Activated T-cell treated with anti-CD3 and anti-CD28 coated beads, Interleukin-2, amount 50 U/mL, for 24 hours (primary cell): ENCODE results near the gene PLK3.
"Not testable (repeated sequence)": the region's sequence is repeated elsewhere in the genome, so short reads cannot be mapped to it uniquely, and the experiment has no call there.

Source experiments
- DNase-seq: peaks from one replicate; pipeline ENCODE4 v3.0.0-alpha.2; 2020
- H3K27ac Mint-ChIP-seq: 2 replicates; pipeline ENCODE4 v1.8.0; 2020; ENCODE audit warnings: mild to moderate bottlenecking, mixed read lengths
- H3K27me3 Mint-ChIP-seq: 2 replicates; pipeline ENCODE4 v1.8.0; 2020; ENCODE audit warnings: mixed read lengths
- H3K36me3 Mint-ChIP-seq: 2 replicates; pipeline ENCODE4 v1.8.0; 2020; ENCODE audit warnings: low read depth, mixed read lengths
- H3K4me1 Mint-ChIP-seq: 2 replicates; pipeline ENCODE4 v1.8.0; 2020; ENCODE audit warnings: low read depth, mixed read lengths
- H3K4me3 Mint-ChIP-seq: 2 replicates; pipeline ENCODE4 v1.8.0; 2020; ENCODE audit warnings: mild to moderate bottlenecking, moderate library complexity, mixed read lengths
- H3K9me3 Mint-ChIP-seq: 2 replicates; pipeline ENCODE4 v1.8.0; 2020; ENCODE audit warnings: mixed read lengths

The PLK3 gene

DNA sequence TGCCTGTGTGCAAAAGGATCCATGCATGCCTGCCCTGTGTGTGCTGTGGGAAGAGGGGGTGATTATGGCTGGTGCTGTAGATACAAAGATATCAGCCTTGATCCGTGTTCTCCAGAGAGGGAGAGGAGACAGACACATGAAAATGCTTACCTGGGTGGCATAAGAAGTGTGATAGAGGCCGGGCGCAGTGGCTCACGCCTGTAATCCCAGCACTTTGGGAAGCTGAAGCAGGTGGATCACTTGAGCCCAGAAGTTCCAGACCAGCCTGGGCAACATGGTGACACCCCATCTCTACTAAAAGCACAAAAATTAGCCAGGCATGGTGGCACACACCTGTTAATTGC is 10.6 kb downstream of the PLK3 start:
- Mint-ChIP-seq H3K27ac (peak overlapping the region; percentile 99), H3K4me1 (peaks cover 86% of the 10 kb centered on the region), H3K36me3 (peaks cover 75% of the 10 kb centered on the region), H3K4me3 (peak overlapping the region; percentile 80)
- not testable (repeated sequence) for DNase-seq, H3K27me3 Mint-ChIP-seq, H3K9me3 Mint-ChIP-seq

DNA sequence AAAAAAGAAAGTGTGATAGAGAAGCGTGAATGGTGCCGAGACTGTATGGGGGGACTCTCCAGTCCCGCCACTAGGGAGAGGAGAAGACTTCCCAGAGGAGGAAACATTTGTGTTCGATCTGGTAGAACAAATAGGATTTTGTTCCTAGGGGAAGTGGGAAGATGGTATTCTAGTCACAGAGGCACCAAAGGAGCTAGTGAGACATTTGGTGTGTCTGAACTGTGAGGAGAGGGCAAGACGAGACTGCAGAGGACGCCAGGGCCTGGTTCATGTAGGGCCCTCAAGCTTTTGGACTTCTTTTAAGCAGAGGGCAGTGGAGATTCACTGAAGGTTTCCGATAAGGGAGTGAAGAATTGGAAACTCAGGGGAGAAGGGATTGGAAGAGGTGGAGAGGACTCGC is 11.1 kb downstream of the PLK3 start:
- DNase-seq: no peak
- peak overlapping the region; percentile 80 for H3K4me3 Mint-ChIP-seq
- peaks cover 86% of the 10 kb centered on the region for H3K4me1 Mint-ChIP-seq
- peaks cover 76% of the 10 kb centered on the region for H3K36me3 Mint-ChIP-seq
- no peaks in the 10 kb centered on the region for H3K9me3 Mint-ChIP-seq
- no peaks in the 10 kb centered on the region for H3K27me3 Mint-ChIP-seq
- peak overlapping the region; percentile 99 for H3K27ac Mint-ChIP-seq

- no peak for DNase-seq
- Mint-ChIP-seq H3K4me3 (peak overlapping the region; percentile 80), H3K4me1 (peaks cover 78% of the 10 kb centered on the region), H3K27me3 (no peaks in the 10 kb centered on the region), H3K9me3 (no peaks in the 10 kb centered on the region), H3K27ac (peak overlapping the region; percentile 99), H3K36me3 (peaks cover 66% of the 10 kb centered on the region)
Observed at GRCh38 chr1:44812822-44813543, 12.8 kb downstream of the PLK3 start.

DNA sequence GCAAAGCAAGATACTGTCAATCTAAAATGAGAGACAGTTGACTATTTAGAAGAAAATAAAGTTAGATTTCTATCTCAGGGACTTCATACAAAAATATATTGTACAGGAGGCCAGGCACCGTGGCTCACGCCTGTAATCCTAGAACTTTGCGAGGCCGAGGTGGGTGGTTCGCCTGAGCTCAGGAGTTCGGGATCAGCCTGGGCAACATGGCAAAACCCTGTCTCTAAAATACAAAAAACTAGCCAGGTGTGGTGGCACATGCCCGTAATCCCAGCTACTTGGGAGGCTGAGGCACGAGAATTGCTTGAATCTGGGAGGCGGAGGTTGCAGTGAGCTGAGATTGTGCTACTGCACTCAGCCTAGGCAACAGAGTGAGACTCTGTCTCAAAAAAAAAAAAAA is 15.7 kb downstream of the PLK3 start:
- Mint-ChIP-seq H3K36me3 (peaks cover 43% of the 10 kb centered on the region), H3K27ac (peak overlapping the region; percentile 99), H3K4me1 (peaks cover 77% of the 10 kb centered on the region)
- not testable (repeated sequence) for DNase-seq, H3K27me3 Mint-ChIP-seq, H3K4me3 Mint-ChIP-seq, H3K9me3 Mint-ChIP-seq

DNA sequence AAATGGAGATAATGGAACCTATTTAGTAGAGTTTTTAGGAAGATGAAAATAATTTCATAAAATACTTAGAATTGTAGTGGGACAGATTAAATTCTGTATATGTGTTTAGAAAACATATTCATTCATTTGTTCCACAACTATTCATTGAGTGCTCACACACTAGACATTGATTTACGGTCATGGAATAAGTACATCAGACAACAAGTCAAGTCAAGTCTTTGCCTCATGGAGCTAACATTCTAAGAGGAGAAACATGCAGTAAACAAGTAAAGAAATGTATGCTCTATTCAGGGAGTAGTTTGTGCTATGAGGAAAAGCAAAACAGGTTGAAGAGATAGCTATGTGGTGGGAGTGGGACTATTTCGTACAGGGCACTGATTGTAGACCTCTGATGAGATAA is 17.1 kb downstream of the PLK3 start:
- Mint-ChIP-seq H3K4me1 (peaks cover 65% of the 10 kb centered on the region), H3K27me3 (no peaks in the 10 kb centered on the region), H3K36me3 (peaks cover 29% of the 10 kb centered on the region), H3K4me3 (no peak overlapping the region), H3K9me3 (no peaks in the 10 kb centered on the region), H3K27ac (peak overlapping the region; percentile 34)
- DNase-seq: no peak

DNA sequence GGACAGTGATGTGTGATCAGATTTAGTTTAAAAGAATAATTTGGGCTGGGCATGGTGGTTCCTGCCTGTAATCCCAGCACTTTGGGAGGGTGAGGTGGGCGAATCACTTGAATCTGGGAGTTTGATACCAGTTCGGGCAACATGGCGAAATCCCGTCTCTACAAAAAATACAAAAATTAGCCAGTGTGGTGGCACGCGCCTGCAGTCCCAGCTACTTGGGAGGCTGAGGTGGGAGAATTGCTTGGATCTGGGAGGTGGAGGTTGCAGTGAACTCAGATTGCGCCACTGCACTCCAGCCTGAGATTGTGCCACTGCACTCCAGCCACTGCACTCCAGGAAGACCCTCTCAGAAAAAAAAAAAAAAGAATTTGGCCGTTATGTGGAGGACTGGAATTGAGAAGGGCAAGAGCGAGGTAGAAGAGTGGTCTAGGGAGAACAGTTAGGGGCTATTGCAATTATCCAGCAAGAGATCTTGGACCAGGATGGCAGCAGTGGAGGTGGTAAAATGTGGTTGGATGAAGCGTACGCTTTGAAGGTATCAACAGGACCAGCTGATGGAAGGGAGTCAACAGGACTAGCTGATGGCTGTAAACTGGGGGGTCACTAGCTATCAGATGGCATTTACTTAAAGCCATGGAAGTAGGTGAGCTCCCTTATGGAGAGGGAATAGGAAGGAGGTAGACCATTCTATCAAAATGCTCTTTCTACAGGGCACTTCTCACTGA is 17.8 kb downstream of the PLK3 start:
- Mint-ChIP-seq H3K4me3 (peak overlapping the region; percentile 16), H3K36me3 (peaks cover 29% of the 10 kb centered on the region), H3K27me3 (no peaks in the 10 kb centered on the region), H3K9me3 (no peaks in the 10 kb centered on the region), H3K27ac (peak overlapping the region; percentile 68), H3K4me1 (peaks cover 58% of the 10 kb centered on the region)
- no peak for DNase-seq

DNA sequence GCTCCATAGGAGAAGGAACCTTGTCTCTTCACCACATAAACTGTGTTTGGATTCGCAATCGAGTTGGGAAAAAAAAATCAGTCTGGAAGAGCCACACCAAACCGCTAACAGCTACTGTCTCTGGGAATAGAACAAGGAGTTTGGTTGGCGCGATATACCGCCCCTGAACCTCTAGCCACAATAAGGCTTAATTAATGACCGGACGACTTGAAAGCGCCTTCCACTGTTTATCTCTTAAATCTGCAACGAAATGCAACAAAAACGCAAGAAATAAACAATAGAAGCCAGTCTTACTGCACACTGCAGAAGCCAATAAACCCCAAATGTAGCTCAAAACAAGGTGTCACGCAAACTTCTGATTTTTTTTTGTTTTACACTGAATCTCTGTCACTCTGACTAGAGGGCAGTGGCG is 19.0 kb downstream of the PLK3 start:
- Mint-ChIP-seq H3K36me3 (peaks cover 24% of the 10 kb centered on the region), H3K9me3 (no peaks in the 10 kb centered on the region), H3K4me3 (peak overlapping the region; percentile 88), H3K27me3 (no peaks in the 10 kb centered on the region), H3K27ac (peak overlapping the region; percentile 100), H3K4me1 (peaks cover 52% of the 10 kb centered on the region)
- DNase-seq: no peak

GRCh38 chr1:44819608-44820327 is 19.6 kb downstream of the PLK3 start:
- H3K27me3 Mint-ChIP-seq: no peaks in the 10 kb centered on the region
- peaks cover 50% of the 10 kb centered on the region for H3K4me1 Mint-ChIP-seq
- H3K9me3 Mint-ChIP-seq: no peaks in the 10 kb centered on the region
- peak overlapping the region; percentile 100 for H3K27ac Mint-ChIP-seq
- peak overlapping the region; percentile 88 for H3K4me3 Mint-ChIP-seq
- peaks cover 18% of the 10 kb centered on the region for H3K36me3 Mint-ChIP-seq
- DNase-seq: peak; percentile 91

- Mint-ChIP-seq H3K9me3 (no peaks in the 10 kb centered on the region), H3K36me3 (peaks cover 10% of the 10 kb centered on the region), H3K4me1 (peaks cover 42% of the 10 kb centered on the region), H3K27ac (peak overlapping the region; percentile 100), H3K4me3 (peak overlapping the region; percentile 88), H3K27me3 (no peaks in the 10 kb centered on the region)
- no peak for DNase-seq
Observed at GRCh38 chr1:44820328-44821239, 20.4 kb downstream of the PLK3 start.

DNA sequence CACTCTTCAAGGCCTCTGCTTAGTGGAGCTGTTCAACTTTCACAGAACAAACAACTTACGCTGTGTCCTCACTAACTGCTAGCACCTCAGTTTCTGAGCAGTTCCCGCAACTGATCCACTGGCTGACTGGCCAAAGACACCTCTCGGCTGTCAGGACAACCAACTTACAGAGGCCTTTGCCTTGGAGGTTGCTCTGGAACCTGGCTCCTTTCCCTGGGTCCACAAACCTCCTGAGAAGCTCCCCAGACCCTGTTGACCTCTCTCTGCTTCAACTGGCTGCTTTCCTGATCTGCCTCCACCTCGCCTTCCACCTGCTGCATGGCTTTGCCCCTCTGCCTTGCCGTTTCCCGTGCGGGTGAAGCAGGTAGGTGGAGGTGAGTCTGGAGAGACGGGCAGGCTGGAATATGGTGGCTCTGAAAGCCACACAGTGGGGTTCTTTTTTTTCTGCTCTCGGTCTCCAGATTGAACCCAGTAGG is 21.1 kb downstream of the PLK3 start:
- Mint-ChIP-seq H3K9me3 (no peaks in the 10 kb centered on the region), H3K27ac (peak overlapping the region; percentile 100), H3K4me3 (peak overlapping the region; percentile 88), H3K27me3 (no peaks in the 10 kb centered on the region), H3K4me1 (peaks cover 39% of the 10 kb centered on the region), H3K36me3 (peaks cover 5% of the 10 kb centered on the region)
- no peak for DNase-seq

DNA sequence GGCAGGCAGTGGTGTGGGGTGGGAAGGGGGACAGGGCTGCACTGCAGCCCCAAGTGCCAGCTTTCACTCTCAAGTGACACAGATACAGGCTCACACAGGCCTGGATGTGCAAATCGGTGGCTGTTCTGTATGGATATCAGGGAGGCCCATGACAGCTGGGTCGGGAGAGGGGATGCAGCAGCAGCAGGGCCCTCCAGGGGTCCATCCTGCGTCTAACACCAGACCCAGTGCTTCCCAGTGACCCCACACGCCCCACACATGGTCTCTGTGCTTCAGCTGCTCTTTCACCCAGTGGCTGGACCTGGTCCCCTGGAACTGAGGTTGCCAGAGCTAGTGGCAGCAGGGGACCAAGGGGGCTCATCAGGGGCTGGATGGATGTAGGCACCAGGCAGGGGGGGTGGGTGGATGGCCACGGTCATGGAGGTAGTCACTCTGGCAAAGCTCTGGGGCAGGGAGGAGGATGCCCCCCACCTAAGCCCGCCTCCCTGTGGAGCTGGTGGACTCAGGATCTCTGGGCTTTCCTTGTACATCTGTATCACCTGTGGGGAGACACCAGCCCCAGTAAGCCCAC is 22.0 kb downstream of the PLK3 start:
- Mint-ChIP-seq H3K36me3 (peaks cover 4% of the 10 kb centered on the region), H3K4me3 (no peak overlapping the region), H3K27ac (no peak overlapping the region), H3K4me1 (peaks cover 35% of the 10 kb centered on the region), H3K27me3 (no peaks in the 10 kb centered on the region), H3K9me3 (no peaks in the 10 kb centered on the region)
- no peak for DNase-seq

DNA sequence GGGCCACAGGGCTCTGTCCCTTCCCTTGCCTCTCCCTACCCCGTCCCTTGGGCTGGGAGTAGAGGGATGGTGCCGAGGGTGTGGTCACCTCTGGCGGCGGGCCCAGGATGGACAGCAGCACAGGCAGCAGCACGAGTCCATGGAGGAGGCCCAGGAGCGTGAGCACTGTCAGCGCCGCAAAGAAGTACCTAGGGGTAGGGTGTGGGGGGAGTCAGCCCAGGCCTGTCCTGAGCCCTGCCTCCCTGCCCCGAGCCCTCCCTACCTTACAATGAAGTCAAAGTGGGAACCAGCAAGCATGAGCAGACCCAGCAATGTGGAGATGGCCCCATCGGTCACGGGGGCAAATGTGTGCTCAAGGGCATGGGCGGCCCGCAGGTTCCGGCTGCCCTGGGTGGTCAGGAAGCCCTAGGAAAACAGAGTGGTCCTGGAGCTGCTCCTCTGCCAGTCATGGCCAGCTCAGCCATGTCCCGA is 22.8 kb downstream of the PLK3 start:
- DNase-seq: no peak
- Mint-ChIP-seq H3K27me3 (no peaks in the 10 kb centered on the region), H3K36me3 (no peaks in the 10 kb centered on the region), H3K9me3 (no peaks in the 10 kb centered on the region), H3K4me3 (no peak overlapping the region), H3K27ac (no peak overlapping the region), H3K4me1 (peaks cover 29% of the 10 kb centered on the region)

DNA sequence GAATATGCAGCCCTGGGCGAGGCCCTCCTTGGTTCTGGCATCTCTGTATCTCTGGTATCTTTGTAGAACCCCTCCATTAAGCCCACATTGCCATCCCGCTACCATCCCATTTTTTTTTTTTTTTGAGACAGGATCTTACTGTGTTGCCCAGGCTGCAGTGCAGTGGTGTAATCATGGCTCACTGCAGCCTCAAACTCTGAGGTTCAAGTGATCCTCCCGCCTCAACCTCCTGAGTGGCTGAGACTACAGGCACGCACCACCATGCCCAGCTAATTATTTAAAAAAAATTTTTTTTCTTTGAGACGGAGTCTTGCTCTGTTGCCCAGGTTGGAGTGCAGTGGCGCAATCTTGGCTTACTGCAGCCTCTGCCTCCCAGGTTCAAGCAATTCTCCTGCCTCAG is 24.2 kb downstream of the PLK3 start:
- peaks cover 17% of the 10 kb centered on the region for H3K4me1 Mint-ChIP-seq
- H3K27me3 Mint-ChIP-seq, H3K27ac Mint-ChIP-seq, H3K36me3 Mint-ChIP-seq, DNase-seq, H3K4me3 Mint-ChIP-seq, H3K9me3 Mint-ChIP-seq: not testable (repeated sequence)
